Activated CD4-positive, alpha-beta T cell treated with anti-CD3 and anti-CD28 coated beads, Interleukin-2, amount 50 U/mL, for 24 hours (primary cell): ENCODE measurements around the gene TEAD2.

Experiments
- DNase-seq, 2 donors: peaks; one replicate each; pipeline ENCODE4 v3.0.0-alpha.2; 2020; ENCODE audit warnings: low read depth in 1 of 2, low spot score in 1 of 2

The TEAD2 gene

DNA sequence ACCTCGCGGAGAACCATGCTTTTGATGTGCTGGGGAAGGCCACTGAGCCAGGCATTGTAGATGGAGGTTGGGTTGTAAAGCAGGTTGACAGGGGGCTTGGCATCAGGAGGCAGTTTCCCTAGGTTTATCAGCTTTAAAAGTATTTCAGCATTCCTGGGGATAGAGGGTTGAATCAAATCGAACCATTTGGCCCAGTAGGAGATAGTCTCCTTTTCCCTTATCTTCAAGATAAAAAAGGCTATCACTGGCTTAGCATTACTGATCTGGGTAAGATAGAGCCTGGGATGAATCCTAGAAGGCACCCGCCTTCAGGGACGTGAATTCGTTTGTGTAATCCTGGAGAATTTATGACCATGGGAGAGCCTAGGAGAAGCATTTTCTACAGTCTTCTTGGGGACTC lies 67.8 kb downstream of the TEAD2 start:
- DNase-seq = no peak
